Measurements from ENCODE around the gene TDRD6.
"Not testable (repeated sequence)": the region's sequence is repeated elsewhere in the genome, so short reads cannot be mapped to it uniquely, and the experiment has no call there.

TDRD6 gene

GRCh38 chr6:46743425-46744158 lies 55.9 kb downstream of the TDRD6 start:
- no peak for DNase-seq (ENCODE audit: low read depth in 2 of 2)

DNA sequence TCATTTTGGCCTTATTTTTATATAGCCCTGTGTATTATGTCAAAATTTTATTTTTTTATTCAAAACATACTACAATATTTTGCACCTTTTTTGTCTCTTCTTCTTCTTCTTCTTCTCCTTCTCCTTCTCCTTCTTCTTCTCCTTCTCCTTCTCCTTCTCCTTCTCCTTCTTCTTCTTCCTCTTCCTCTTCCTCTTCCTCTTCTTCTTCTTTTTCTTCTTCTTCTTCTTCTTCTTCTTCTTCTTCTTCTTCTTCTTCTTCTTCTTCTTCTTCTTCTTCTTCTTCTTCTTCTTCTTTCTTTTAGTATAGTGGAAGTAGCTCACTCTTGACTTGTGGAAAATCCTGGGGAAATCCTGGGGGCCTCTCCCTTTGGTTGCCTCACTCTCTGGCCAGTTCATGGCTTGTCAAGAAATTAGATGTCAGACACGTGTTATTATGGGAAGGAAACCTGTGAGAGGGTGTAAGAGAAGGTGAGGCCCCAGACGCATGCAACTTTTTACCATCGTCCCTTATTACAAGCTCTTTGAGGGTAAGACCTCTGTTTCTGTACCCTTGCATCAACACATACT lies 56.6 kb downstream of the TDRD6 start:
- DNase-seq (ENCODE audit: low read depth in 2 of 2): not testable (repeated sequence)

- DNase-seq (ENCODE audit: low read depth in 2 of 2): no peak
Observed at GRCh38 chr6:46745973-46746372, 58.3 kb downstream of the TDRD6 start.

GRCh38 chr6:46746696-46747095 lies 59.0 kb downstream of the TDRD6 start, which contains the start of gene ANKRD66:
ANKRD66 (plus strand) TSS chr6:46746933; CDS start chr6:46751949, 5,016 bp downstream.
- DNase-seq (ENCODE audit: low read depth in 2 of 2): no peak

- DNase-seq (ENCODE audit: low read depth in 2 of 2): no peak
Observed at GRCh38 chr6:46748940-46749503, 61.3 kb downstream of the TDRD6 start.

DNA sequence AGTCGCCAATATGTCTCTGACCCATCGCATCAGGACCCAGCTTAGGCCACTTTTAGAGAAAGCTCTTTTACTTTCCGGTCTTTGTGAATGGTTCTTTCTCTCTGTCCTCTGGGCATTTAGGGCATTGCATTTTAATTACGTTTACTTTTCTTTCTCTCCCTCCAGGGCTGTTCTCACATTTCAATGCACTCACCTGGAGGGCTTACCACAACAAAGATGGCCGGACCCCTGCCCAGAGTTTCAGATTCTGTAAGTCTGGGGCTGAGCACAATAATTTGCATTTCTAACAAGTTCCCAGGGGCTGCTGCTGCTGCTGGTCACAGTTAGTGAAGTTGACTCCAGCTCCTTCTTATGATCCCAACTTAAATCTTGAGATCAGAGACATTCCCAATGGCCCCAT lies 62.0 kb downstream of the TDRD6 start:
- no peak for DNase-seq (ENCODE audit: low read depth in 2 of 2)

- DNase-seq (ENCODE audit: low read depth in 2 of 2): no peak
Observed at GRCh38 chr6:46751658-46752057, 64.0 kb downstream of the TDRD6 start.
